Activated T-cell treated with anti-CD3 and anti-CD28 coated beads for 24 hours (primary cell): Measurements from ENCODE around the gene KCNH1.
"Not testable (repeated sequence)": the region's sequence is repeated elsewhere in the genome, so short reads cannot be mapped to it uniquely, and the experiment has no call there.

Experiments
- DNase-seq: peaks from one replicate; pipeline ENCODE4 v3.0.0-alpha.2; 2020; ENCODE audit warnings: low read depth

Gene KCNH1

DNA sequence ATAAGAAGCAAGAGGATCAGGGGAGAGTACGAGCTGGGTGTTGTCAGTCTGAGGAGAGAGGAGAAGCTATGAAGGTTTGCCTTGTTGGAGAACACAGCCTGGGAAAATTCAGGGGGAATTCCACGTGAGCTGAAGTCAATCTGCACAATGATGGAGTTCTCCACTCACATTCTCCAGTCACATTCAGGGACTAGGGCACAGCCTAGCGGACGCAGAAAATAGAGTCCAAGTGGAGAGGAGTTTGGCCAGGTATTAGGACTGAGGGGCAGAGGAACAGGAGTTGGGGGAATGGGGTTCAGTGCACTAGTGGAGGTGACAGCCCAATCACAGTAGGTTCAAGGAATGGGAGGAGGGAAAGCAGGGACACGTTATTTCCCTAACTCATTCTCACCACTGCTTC, 124.0 kb downstream of the KCNH1 start:
- DNase-seq = no peak

DNA sequence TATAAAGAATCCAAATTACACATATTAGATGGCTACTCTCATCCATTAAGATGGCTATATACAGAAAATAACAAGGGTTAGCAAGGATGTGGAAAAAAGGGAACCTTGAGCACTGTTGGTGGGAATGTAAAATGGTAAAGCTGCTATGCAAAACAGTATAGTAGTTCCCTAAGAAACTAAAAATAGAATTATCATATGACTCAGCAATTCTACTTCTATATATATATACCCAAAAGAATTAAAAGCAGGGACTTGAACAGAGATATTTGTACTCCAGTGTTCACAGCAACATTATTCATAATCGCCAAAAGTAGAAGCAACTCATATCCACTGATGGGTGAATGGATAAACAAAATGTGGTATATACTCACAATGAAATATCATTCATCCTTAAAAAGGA, 126.1 kb downstream of the KCNH1 start:
- DNase-seq = no peak

DNA sequence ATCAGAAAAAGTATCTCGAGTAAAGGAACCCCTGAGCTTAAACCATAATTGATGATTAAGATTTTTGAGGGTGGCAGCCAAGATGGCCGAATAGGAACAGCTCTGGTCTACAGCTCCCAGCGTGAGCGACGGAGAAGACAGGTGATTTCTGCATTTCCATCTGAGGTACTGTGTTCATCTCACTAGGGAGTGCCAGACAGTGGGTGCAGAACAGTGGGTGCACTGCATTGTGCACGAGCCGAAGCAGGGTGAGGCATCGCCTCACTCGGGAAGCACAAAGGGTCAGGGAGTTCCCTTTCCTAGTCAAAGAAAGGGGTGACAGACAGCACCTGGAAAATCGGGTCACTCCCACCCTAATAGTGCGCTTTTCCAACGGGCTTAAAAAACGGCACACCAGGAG, 138.0 kb downstream of the KCNH1 start:
- DNase-seq = not testable (repeated sequence)

DNA sequence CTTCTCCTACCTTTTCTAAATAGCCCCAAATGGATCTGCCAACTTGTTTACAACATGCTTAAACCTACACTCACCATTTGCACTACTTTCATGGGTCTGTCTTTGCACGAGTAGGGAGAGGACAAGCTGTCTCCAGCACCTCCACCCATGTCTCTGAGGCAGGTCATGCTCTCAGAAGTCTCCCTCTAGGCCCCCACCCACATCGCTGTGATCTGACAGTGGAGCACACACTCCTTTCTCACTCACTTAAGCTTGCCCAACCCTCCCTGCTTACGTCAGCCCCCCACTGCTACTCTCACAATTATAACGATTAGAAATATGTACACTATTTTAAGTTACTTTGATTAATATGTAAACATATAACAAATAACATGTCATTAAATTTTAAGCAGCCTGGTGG, 141.1 kb downstream of the KCNH1 start:
- no peak for DNase-seq

DNA sequence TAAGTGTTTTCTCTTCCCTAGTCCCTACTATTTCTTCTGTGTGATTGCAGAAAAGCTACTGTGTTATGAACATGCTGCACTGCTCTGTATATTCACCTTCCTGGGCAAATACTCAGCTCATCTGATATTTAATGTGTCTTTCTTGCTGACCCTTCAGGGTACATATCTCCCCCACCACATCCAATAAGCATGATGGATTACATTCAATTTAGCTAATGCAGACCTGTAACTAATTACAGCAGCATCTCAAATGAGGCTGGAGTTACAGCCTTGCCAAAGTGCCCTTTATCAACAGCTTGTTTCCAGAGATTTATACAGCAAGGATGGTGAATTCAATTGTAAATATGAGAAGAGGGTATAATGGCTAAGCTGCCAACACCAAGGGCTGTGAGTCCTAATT, 144.0 kb downstream of the KCNH1 start:
- no peak for DNase-seq

DNA sequence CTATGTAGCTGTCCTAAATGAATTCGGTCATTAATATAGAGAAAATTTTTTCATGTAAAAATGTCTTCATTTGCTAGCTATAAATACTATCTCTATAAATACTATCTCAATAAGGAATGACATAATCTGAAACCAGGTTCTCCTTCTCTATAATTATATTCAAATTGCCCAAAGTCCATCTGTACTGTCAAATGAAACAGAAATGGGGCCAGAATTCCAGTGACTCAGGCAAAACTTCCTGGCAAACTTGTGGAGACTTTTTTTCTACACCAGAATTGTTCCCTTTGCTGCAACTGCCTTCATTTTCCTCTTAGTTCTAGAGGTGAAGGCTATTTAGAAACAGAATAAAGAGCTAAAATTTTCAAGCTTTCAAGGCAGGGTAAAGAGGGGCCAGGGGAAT, 152.5 kb downstream of the KCNH1 start:
- DNase-seq = no peak

DNA sequence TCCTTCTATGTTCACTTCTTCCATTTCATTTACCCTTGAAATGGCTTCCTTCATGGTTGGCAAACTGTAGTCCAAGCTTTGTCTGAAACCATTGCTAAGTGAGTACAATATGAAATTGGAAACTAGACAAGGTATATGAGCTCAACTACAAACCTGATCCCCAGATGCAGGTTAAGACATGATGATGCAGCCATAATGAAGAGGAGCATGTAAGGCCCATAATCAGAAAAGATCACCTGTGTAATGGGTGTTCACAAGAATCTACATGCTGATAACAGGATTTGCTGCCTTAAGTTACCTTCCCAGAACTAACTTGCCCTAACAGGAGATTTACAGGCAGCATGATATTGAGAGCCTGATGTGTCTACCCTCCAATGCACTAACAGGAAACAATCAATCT, 153.9 kb downstream of the KCNH1 start:
- no peak for DNase-seq

DNA sequence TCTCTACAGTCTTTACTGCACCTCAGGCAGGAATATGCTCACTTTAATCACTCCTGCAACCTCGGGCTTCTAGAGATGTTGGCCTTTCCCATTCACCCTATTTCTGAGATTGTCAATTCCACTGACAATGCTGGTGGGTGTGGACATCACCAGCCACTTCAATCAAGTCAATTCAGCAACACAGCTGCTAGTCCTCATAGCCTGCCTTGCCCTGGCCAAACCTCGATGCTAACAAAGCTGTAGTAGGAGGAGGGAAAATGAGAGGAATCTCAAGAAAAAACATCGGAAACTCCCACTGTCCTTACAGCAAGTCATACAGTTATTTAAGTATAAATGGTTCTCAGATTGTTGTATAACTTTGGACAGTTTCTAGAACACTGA, 155.0 kb downstream of the KCNH1 start:
- no peak for DNase-seq

DNA sequence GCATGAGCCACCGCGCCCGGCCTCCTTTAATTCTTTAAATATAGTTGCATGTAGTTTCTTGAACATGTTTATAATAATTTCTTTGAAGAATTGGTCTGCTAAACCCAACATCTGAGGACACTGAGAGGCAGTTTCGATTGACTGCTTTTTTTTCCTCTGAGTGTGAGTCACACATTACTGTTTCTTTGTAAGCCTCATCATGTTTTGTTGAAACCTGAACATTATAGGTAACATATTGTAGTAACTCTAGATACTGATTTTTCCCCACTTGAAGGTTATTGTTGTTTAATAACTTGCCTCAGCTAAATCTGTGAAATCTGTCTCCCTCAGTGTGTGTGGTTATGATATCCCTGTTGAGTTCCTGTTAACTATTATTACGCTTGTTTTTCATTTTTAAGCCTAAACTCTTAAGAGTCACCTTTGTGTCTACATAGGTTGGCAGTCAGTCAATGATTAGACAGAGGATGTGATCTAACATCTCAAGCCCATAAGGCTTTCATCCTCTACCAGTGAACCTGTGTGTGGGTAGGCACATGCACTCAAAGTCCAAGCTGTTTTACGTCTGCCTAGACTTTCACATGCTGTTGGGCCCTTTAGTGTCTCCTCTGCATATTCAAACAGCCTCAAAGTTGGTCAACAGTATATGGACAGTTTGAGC, 155.5 kb downstream of the KCNH1 start:
- DNase-seq = no peak

DNA sequence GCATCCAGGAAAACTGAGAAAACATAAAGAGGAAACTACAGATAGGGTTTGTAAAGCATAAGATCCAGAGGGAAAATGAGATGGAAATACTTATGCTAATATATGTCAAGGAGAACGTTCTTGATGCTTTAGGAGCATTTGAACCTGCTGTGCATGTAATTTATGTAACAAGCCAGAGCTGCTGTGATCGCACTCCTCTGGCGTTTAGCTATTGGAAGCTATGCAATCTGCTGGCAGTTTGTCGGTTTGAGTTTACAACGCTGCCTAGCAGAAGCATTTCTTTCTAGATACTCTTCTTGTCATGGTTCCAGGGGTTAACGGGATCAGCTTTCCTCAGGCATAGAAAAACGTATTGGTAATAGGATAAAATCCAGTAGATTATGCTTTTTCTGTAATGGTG, 182.7 kb downstream of the KCNH1 start:
- DNase-seq = no peak

DNA sequence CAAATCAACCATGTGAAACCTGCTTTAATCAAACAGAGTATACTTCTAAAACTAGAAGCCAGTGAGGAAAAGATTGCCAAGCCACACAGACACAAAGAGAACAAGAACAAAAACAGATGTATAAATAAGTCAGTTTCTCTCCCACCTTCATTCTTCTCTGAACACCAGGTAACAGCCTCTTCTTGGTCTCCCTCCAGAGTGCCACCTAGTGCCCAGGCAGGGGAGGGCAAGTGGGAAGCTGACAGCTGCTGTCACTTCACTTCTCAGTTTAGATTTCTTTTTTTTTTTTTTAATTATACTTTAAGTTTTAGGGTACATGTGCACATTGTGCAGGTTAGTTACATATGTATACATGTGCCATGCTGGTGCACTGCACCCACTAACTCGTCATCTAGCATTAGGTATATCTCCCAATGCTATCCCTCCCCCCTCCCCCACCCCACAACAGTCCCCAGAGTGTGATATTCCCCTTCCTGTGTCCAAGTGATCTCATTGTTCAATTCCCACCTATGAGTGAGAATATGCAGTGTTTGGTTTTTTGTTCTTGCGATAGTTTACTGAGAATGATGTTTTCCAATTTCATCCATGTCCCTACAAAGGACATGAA, 183.9 kb downstream of the KCNH1 start:
- DNase-seq = peak; percentile 17

DNA sequence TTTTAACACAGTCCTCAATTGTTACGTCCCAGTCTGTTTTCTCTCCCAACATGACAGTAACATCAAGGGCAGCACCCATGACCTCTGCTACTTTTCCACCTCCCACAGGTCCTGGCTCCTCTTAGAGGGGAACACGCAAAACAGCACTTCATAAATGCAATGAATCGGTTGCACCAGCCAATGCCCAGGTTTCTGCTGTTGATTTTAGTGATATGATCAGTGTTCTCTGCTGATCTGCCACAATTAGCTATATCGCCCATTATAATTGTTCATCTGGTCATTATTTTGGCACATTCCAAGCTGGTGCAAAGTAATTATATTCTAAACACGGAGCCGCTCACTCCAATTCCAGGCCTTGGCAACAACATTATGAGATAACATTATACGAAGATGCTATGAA, 184.5 kb downstream of the KCNH1 start:
- no peak for DNase-seq

DNA sequence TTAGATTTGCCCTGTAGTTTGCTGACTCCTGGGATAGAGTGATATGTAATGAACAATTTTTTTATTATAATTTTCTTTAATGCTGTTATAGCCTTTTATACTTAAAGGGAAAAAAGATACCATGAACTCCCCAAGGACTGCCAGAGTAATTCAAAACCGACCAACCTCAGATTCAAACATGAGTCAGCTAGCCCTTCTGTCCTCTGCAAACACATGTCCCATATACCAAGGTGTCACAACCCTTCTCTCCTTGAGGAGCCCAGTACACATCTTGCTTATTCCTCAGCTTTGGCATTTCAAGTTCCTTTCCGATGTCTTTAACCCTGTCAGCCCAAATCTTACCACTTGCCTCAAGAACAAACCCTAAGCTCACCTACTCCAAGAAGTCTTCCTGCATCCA, 184.9 kb downstream of the KCNH1 start:
- DNase-seq = no peak

DNA sequence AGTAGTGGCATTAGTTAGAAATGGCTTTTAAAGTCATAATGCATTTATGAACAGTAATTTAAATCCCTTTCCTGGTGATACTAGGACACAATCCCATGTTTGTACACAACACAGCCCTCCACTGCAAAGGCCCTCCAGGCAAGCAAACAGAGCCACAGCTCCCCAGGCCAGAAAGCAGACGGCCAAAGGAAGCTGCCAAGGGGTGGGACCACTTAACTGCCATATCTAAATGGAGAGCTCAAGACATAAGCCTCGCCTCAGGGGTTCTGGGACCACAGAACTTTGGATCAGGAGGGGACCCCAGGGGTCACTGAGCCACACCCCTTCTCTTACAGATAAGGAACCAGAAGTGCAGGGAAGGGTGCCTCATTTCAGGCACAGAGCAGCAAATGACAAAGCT, 189.7 kb downstream of the KCNH1 start:
- DNase-seq = no peak

DNA sequence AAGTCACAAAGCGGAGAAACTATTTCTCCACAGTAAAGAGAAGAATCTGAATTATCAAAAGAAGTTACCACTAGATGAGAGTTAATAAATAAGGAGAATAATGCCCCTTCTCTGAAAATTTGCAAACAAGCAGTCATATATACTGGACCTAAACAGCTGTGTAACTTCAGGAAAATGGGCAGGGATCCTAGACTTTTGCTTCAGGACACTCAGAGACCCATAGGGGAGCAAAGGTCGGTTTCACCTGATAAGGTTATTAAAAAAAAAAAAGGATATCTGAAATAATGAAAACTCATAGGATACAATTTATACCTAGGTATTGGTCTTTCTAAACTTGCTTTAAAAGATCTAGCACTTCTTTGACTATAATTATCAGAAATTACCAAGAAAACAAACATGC, 191.4 kb downstream of the KCNH1 start:
- DNase-seq = no peak

DNA sequence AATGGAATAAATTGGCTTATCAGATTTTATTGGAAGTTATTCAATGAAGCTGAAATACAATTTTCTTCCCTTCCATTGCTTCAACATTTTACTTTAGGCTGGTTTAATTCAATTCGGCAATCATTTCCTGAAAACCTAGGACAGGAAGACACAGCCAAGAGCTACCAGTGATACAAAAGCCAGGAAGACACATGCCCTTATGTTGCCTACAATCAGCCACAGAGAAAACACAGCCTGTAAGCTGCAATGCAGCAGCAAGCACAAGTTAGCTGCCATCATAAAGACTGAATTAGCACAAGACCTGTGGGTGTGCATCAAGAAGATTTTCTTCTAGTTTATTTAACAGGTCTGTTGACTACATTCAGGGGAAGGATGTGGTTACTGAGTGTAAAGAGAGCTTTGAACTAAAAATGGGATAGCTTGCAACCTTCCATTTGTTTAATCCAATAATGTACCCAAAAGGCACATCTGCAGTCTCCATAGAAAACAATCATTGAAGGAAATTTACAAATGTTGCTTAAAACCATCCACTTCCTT, 193.8 kb downstream of the KCNH1 start:
- no peak for DNase-seq

DNA sequence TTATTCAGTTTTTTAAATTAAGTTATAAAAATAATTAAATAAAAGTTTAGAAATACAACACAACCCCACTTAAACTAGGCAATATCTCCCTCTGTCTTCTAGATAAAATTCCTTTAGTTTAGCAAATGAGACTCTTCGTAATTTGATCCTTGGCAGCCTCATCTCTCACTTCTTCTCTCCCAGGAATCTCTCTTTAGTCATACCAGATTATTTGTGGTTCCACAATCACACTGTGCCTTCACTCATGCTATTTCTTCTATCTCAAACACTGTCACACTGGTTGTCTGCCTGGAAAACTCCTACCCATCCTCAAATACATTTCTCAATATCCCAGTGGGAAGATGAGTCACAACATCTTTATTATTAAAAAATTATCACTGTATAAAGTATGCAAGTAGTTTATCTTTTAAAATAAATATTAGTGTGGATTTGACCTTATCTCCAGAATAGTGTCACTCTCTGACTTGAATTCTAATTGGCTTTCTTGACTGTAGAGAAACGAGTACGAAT, 195.5 kb downstream of the KCNH1 start:
- no peak for DNase-seq

DNA sequence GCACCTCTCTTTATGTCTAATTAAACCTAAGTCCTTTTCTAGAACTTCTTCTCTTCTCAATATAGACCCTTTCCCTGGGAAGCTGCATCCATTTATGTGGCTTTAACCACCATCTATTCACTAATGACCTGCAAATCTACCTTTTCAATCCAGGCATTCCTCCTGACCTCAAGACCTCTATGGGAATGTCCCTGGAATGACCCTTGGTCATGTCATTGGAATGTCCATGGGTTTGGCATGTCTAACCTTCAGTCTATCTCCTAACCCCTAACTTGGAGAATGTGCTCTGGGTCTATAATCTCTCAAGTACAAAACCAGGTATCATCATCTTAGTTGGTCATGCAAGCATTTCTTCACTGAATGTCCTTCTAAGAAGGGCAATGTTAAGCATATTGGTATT, 196.1 kb downstream of the KCNH1 start:
- DNase-seq = no peak

DNA sequence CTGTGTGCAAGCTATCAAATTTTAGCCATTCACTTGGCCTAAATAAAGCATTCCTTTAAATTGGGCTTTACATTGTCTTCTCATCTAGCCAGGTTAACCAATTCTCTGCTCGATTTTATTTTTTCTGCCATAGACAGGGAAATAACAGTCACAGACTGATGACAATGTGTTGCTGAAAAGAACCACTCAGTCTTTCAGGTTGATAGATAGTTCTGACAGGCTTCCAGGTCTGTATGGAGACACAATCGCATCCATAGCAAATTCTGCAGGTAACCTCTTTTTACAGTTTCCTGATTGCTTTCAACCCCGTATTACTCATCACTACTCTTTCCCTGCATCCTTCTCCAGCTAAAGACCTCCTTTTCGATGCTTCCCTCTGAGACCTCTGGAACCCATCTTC, 198.0 kb downstream of the KCNH1 start:
- no peak for DNase-seq

DNA sequence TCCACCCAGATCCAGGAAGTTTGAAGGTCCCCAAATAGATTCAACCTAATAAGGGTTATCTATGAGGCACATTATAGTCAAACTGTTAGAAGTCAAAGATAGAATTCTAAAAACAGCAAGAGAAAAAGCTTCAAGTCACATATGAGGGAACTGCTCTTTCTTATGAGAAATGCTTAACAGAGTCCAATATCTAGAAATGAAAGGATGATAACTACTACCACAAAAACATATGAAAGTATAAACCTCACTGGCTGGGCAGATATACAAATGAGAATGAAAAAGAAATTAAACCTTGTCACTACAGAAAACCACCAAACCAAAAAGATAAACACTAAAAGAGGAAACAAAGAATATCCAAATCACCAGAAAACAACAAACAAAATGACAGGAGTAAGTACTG, 201.8 kb downstream of the KCNH1 start:
- DNase-seq = no peak

DNA sequence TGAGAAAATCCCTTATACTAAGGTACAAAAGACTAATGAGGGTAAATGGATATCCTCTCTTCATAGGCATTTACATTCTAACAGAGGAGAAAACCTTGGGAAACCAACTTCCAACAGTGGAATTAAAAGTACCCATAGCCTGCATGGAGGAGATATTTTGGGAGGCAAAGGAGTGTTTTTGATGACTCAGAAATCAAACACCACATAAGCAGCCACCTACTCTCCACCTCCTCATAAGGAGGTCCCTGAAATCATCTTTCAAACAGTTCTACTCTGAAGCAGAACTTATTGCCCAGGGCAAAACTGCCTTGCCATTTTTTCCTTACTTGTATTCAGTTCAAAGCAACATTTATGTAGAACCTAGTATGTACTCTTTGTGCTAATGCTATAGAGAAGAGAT, 211.3 kb downstream of the KCNH1 start:
- DNase-seq = no peak

DNA sequence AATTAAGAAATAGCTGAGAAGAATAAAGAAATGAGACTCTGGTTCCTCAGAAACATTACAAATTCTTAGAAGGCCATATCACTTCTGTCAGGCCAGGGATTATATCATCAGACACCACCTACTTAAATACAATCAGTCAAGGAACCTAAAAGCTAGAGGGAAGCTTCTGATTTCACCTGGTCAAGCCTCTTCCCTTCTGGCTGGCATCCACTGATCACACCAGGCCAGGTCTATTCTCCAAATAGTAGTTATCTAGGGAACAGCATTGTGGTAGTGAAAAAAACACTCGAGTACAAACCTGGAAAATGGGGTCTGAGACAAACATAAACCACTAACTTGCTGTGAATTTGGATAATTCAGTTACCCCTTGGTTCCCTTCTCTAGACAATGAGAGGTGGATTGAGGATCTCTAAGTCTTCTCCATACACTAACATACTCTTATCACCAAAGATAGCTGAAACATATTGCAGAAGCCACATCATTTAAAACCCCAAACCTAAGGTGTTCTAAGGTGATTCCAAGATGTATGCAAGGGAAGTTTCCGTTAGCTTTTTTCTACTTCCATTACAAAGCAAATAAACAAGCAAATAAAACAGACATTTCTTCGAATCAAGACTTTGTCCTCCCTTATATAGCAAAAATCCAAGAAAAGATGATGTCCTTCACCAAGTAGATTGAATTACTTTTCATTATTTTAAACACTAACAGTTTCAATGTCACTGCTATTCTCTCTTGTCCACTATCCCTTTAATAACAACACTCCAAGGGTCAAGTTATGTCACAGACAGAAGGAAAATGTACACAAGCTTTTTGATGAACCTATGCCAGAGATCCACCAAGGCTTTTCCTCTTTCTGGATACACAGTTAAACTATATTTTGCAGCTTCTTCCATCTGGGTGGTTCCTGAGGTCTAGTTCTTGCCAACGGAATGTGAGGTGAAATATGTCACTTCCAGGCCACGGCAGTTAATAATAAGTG, 212.9 kb downstream of the KCNH1 start:
- DNase-seq = no peak

DNA sequence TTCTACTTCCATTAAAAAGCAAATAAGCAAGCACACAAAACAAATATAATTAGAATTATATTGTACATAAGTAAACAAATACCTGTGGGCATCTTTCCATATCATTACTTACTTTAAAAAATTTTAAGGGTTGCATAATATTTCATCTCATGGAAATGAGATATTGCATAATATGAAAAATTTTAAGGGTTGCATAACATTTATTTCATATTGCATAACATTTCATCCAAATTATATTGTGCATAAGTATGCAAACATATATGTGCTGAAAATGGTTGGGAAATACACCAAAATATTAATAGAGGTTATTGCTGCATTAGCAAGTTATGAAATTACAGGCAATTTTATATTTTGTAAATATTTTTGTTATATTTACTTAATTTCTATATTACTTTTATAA, 213.7 kb downstream of the KCNH1 start:
- DNase-seq = no peak
